Activated gamma-delta T cell treated with anti-CD3 and anti-CD28 coated beads, Interleukin-2, amount 50 U/mL, for 16 hours (primary cell): ENCODE data around the gene ALG14.
"Not testable (repeated sequence)": the region's sequence is repeated elsewhere in the genome, so short reads cannot be mapped to it uniquely, and the experiment has no call there.

Experiments used
- DNase-seq: peaks from one replicate; pipeline ENCODE4 v3.0.0-alpha.2; 2020; ENCODE audit warnings: low read depth

The ALG14 gene

GRCh38 chr1:95086949-95087533 is 14.3 kb upstream of the ALG14 start:
- DNase-seq = no peak

GRCh38 chr1:95085376-95085775 is 12.6 kb upstream of the ALG14 start:
- DNase-seq = no peak

DNA sequence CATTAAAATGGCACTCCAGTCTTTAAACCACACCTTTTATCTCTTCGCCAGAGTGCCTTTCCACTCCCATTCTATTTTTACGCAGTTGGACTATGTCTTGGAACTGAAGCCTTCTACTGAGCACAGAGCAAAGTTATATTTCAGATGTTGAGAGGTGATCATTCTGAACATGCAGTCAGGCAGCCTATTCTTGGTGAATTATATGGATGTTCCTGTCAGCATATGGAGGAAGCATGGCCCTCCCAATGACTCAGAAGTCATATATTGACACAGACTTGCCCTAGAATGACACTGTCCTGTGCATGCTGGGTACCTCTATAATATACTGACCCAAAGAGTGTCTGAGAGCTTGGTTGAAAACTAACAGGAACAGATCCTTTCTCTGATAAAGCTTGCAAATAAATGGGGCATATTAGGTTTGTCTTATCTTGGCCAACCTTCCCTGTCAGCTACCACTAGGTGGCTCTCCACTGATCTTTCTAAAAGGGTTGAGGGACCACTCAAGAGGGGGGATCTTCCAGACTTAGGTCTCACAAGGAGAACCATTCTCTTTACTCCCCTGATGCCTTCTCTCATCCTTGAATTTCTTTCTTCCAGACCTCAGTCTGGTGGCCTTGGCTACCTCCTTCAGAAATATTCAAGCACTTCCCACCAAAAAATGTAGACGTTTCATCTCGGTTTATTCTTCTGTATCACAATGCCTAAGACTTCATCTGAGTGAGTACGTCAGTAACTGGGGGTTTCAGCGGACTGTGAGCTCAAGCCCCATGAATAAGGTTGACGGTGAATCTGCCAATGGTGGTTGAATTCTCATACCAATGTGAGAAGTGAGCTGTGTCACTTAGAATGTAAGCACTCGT is 11.8 kb upstream of the ALG14 start:
- no peak for DNase-seq

- DNase-seq = no peak
Measured at GRCh38 chr1:95080879-95081278, 8.1 kb upstream of the ALG14 start.

DNA sequence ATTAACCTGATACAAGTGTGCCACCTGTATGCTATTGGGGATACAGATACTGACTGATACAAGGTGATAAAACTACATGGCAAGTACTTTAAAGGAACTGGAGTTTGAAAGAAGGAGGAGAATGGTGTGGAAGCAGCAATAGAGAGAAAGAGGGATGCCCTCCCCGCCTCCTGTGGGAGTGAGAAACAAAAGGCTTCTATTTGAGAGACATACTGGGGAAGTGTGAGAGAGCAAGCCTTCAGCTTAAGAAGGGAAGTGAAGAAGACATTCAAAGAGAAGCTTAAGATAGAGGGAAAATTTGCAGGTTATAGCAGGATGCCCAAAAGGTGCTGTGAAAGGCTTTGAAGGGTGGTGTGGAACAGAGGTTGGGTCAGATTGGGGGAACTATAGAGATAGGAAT is 7.7 kb upstream of the ALG14 start:
- no peak for DNase-seq

DNA sequence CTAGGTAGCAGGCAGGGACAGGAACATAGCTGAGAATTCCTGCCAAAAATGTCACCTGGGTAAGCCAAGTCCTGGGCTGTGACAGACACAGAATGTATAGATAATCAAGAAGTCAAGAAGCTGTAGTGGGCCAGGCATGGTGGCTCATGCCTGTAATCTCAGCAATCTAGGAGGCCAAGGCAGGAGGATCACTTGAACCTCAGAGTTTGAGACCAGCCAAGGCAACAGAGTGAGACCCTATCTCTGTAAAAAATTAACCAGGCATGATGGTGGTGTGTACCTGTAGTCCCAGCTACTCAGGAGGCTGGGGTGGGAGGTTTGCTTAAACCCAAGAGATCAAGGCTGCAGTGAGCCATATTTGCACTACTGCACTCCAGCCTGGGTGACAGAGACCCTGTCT is 3.3 kb upstream of the ALG14 start:
- no peak for DNase-seq

DNA sequence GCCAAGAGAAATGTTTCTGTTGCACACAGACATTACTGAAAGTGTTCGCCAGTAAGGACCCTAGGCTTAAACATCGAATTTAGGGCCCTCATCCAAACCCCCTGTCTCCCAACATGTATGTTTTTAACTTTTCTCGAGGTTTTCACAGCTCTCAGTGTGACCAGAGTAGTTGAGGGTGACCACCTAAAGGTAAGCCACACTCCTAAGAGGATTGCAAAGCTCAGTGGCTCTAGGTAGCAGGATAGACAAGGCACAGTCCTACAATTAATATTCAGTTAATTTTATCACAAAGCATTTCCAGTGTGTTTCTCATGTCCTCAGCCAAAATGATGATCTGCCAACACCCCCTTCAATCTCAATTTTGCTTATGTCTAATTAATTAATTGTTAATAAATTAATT is 695 bp upstream of the ALG14 start:
- no peak for DNase-seq

GRCh38 chr1:95072117-95072516 is 634 bp downstream of the ALG14 start:
- no peak for DNase-seq

DNA sequence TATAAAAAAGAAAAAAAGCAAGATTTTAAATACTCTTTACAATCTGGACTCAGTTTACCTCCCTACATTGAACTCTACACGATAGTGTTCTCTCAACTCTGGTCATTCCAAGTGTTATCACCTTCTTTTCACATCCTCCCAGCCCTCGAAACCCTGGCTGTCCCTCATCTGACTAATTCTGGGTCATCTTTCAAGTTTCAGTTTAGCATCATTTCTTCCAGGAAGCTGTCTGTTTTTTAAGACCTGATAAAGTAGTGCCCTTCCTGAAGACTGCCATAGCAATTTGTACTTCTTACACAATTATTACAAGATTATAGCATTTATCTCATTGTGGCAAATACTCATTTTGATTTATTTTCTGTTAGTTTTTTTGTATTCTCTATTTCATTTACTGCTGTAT is 1.2 kb downstream of the ALG14 start:
- DNase-seq = no peak

DNA sequence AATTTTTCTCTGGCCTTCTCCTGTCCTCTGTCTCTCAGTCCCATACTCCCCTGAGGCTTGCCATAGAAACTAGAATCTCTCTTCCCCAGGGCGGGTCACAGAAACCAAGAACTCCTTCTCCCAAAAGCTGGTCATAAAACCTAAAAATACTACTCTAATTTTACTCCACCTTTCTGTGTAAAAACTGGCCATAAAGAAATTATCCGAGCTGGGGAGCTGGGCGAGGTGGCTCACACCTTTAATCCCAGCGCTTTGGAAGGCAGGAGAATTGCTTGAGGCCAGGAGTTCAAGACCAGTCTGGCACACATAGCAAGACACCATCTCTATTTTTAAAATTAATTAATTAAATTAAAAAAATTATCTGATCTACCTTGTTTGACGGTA is 3.0 kb downstream of the ALG14 start:
- no peak for DNase-seq

DNA sequence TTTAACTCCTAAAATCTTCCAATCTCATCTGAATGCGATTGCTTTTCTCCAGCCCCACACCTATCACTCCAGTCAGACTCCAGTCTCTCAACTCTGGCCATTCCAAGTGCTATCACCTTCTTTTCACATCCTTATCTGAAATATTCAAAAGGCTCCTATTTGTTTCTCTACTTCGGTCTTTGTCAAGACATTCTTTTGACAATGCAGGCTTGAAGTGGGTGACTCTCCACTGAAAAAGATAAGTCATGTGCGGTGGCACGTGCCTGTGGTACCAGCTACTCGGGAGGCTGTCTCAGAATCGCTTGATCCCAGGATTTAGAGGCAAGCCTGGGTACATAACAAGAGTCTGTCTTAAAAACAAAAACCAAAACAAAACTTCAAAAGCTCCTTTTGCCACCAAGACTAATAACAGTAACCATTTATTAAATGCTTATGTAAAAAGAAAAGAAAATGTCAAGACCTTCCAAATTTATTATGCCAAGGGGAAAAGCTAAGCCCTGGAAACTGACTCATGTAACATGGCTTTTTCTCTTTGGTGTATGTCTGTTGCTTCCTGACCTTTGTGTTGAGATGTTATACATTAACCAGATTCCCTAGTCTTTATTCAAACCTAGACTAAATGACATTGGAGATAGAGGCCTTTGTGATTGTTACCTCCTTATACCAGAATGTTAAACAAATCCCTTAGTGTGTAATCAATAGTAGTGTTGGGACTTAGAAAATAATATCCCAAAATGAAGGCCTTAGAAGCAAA is 3.6 kb downstream of the ALG14 start:
- DNase-seq = no peak

- no peak for DNase-seq
Measured at GRCh38 chr1:95067568-95067967, 5.2 kb downstream of the ALG14 start.

GRCh38 chr1:95067062-95067461 is 5.7 kb downstream of the ALG14 start:
- DNase-seq = no peak

GRCh38 chr1:95061445-95062006 is 11.2 kb downstream of the ALG14 start:
- DNase-seq = no peak

GRCh38 chr1:95058974-95059373 is 13.8 kb downstream of the ALG14 start:
- no peak for DNase-seq

- DNase-seq = no peak
Measured at GRCh38 chr1:95057351-95057750, 15.4 kb downstream of the ALG14 start.

- DNase-seq = no peak
Measured at GRCh38 chr1:95049935-95050334, 22.8 kb downstream of the ALG14 start.

DNA sequence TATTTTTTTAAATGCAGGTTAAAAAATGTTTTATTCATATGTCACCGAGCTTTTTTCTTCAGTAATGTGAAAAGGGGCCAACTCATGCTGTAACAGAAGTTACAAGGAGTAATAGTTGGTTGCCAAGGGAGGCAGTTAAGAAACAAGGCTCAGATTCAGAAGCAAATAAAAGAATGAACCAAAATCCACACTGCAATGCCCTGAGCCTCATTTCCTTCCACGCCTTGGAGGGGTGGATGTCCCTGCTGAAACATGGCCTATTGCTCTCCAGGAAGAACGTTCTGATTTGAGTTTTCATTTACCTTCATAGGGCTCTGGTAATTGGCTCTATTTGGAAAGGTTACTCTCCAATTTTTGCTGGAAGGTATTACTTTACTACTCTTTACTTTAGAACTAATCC is 24.4 kb downstream of the ALG14 start:
- DNase-seq = no peak

DNA sequence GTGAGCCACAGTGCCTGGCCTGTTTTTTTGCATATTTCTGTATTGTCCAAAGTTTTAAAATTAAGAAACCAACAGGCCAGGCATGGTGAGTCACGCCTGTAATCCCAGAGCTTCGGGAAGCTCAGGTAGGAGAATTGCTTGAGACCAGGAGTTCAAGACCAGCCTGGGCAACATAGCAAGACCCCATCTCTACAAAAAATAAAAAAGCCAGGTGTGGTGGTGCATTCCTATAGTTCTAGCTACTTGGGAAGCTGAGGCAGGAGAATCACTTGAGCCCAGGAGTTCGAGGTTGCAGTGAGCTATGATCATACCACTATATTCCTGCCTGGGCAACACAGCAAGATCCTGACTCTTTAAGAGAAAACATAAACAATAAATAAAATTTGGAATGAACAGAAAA is 25.1 kb downstream of the ALG14 start:
- not testable (repeated sequence) for DNase-seq

GRCh38 chr1:95046359-95046758 is 26.4 kb downstream of the ALG14 start:
- DNase-seq = no peak

DNA sequence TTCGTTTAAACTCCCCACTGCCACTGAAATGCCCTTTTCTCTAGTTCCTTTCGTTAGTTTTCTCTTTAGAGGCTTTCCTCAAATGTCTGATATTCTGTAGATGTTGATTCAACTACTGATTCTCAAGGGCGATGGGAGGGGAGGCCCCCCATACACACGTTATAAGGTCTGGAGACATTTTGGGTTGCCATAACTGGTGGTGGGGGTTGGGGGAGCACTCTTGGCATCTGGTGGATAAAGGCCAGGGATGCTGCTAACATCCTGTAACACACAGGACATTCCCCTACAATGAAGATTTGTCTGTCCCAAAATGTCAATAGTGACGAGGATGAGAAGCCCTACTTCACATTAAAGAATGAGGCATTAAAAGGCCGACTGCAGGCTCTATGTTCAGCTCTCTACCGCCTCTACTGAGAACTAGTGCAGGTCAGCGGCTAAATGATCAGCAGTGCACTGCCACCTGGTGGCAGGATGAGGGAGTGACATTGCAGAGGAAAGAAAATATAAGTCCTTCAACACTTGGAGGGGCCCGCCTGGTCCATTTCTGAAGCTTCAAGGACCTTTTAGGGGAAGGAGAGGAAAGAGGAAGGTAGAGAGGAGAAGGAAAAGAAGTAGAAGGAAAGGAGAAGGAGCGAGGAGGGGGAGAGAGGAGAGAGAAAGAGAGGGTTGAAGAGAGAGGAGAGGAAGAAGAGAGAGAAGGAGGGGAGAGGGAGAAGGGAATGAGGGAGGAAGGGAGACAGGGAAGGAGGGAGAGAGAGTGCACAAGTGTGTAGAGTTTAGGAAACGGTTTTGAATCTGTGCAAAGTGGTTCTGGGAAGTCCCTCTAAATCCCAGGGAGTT is 29.4 kb downstream of the ALG14 start:
- peak; percentile 70 for DNase-seq

DNA sequence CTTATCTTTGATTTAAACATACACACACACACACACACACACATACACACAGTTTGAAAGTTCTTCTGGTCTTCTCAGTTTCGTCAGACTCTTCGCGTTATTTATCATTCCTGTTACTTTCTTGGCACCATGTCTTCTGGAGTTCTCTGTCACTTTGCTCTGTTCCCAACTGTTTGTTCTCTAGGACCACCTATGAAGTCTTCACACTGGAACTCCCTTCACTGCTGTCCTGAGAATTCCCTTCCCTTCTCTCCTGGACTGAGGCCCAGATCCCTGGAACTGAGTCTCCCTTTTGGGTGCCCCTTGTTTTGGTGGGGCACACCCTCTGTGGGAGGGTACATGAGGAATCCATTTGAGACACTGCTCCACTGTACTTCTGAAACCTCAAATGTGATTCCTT is 30.5 kb downstream of the ALG14 start:
- no peak for DNase-seq
